Measurements from ENCODE around the gene QRICH2. TPM values are rescaled to one million over a fixed set of nuclear protein-coding genes. Genes with fewer than 3 reads are reported as not detected.

QRICH2 gene
- total and polyA plus RNA-seq, 3 donors from 2014 or later = 27.0 to 43.4 (median 39.0) TPM

GRCh38 chr17:76273445-76274111 is 34.5 kb downstream of the QRICH2 start:
- H3K9me3 ChIP-seq = no peaks in the 10 kb centered on the region
- H3K27me3 ChIP-seq = no peaks in the 10 kb centered on the region
- no peak overlapping the region for H3K4me3 ChIP-seq
- no peaks in the 10 kb centered on the region for H3K36me3 ChIP-seq (ENCODE audit: low read depth, missing control alignments)
- no peak for DNase-seq
- intact Hi-C loops (cut with DNase I; ENCODE audit: low total_unique reads) = no loop called here
- peaks cover 26% of the 10 kb centered on the region for H3K4me1 ChIP-seq
- H3K27ac ChIP-seq = no peak overlapping the region
- 78 to 82% methylated on average over 21 to 24 of the region's 26 CpGs for WGBS, 2 donors
- TF ChIP-seq POLR2A (IDR thresholded peaks at IDR 0.05) (no peak), CTCF (IDR thresholded peaks at IDR 0.05) (no peak)

GRCh38 chr17:76272541-76273444 is 35.3 kb downstream of the QRICH2 start:
- H3K4me3 ChIP-seq = no peak overlapping the region
- 78 to 86% methylated on average over 15 to 19 of the region's 19 CpGs for WGBS, 2 donors
- DNase-seq = no peak
- TF ChIP-seq POLR2A (IDR thresholded peaks at IDR 0.05) (no peak), CTCF (IDR thresholded peaks at IDR 0.05) (no peak)
- intact Hi-C loops (cut with DNase I; ENCODE audit: low total_unique reads) = no loop called here
- peaks cover 26% of the 10 kb centered on the region for H3K4me1 ChIP-seq
- H3K9me3 ChIP-seq = no peaks in the 10 kb centered on the region
- H3K36me3 ChIP-seq (ENCODE audit: low read depth, missing control alignments) = no peaks in the 10 kb centered on the region
- H3K27ac ChIP-seq = peak overlapping the region; percentile 2 to 59
- no peaks in the 10 kb centered on the region for H3K27me3 ChIP-seq

- intact Hi-C loops (cut with DNase I; ENCODE audit: low total_unique reads) = no loop called here
Observed at GRCh38 chr17:76271669-76272540, 36.2 kb downstream of the QRICH2 start.

More at GRCh38 chr17:76271669-76272540, 36.2 kb downstream of the QRICH2 start:
- 46 to 49% methylated on average over 6 to 37 of the region's 38 CpGs for WGBS, 2 donors
- Histone ChIP-seq H3K36me3 (ENCODE audit: low read depth, missing control alignments) (no peaks in the 10 kb centered on the region), H3K9me3 (no peaks in the 10 kb centered on the region), H3K27ac (peak overlapping the region; percentile 2 to 59), H3K4me3 (no peak overlapping the region), H3K27me3 (no peaks in the 10 kb centered on the region), H3K4me1 (peaks cover 26% of the 10 kb centered on the region)
- DNase-seq = no peak
- no peak for TF ChIP-seq CTCF (IDR thresholded peaks at IDR 0.05)
- TF ChIP-seq POLR2A (IDR thresholded peaks at IDR 0.05) = no peak

Measured in testis (tissue), 3 donors.